DMS53 treated with DMSO at 0.1 percent for 48 hours (cell line): ENCODE measurements around the gene ADNP.

Experiments
- DNase-seq: peaks from one replicate; lab custom pipeline; 2025; ENCODE audit not compliant: unreplicated experiment; lab: John Stamatoyannopoulos, UW

Gene ADNP

GRCh38 chr20:50932691-50933280 lies 1.5 kb upstream of the ADNP start:
- no peak for DNase-seq

- DNase-seq: no peak
Observed at GRCh38 chr20:50932016-50932485, 814 bp upstream of the ADNP start.

- no peak for DNase-seq
Observed at GRCh38 chr20:50930976-50931305, 296 bp downstream of the ADNP start.

- DNase-seq: no peak
Observed at GRCh38 chr20:50930139-50930975, 880 bp downstream of the ADNP start.

GRCh38 chr20:50929299-50930138 lies 1.7 kb downstream of the ADNP start:
- peak; percentile 79 for DNase-seq

- DNase-seq: no peak
Observed at GRCh38 chr20:50928469-50928868, 2.8 kb downstream of the ADNP start.

GRCh38 chr20:50926530-50926929 lies 4.7 kb downstream of the ADNP start:
- DNase-seq: no peak

GRCh38 chr20:50924261-50924920 lies 6.8 kb downstream of the ADNP start:
- DNase-seq: no peak

- DNase-seq: no peak
Observed at GRCh38 chr20:50921803-50922501, 9.3 kb downstream of the ADNP start.

GRCh38 chr20:50920997-50921396 lies 10.2 kb downstream of the ADNP start:
- no peak for DNase-seq

- DNase-seq: no peak
Observed at GRCh38 chr20:50919567-50919966, 11.7 kb downstream of the ADNP start.

- DNase-seq: no peak
Observed at GRCh38 chr20:50918403-50918802, 12.8 kb downstream of the ADNP start.

GRCh38 chr20:50916934-50917333 lies 14.3 kb downstream of the ADNP start:
- DNase-seq: no peak

GRCh38 chr20:50916257-50916656 lies 15.0 kb downstream of the ADNP start:
- DNase-seq: no peak

GRCh38 chr20:50915424-50915823 lies 15.8 kb downstream of the ADNP start:
- no peak for DNase-seq

GRCh38 chr20:50913690-50914375 lies 17.4 kb downstream of the ADNP start:
- no peak for DNase-seq

GRCh38 chr20:50911716-50912115 lies 19.5 kb downstream of the ADNP start:
- no peak for DNase-seq

GRCh38 chr20:50911030-50911429 lies 20.2 kb downstream of the ADNP start:
- no peak for DNase-seq

GRCh38 chr20:50909413-50909812 lies 21.8 kb downstream of the ADNP start:
- no peak for DNase-seq

GRCh38 chr20:50904067-50904570 lies 27.1 kb downstream of the ADNP start:
- no peak for DNase-seq
